ENCODE results near the gene MEGF6. TPM values are rescaled to one million over a fixed set of nuclear protein-coding genes. Genes with fewer than 3 reads are reported as not detected.

The MEGF6 gene
- total and polyA plus RNA-seq, 9 of the 15 experiments (the other 6 are each of a cell fraction or from before 2014, with no cell fraction given): 0.03 to 1.7 (median 0.24) TPM; not detected in 3

- Histone ChIP-seq H3K36me3 (ENCODE audit: control insufficient read depth, insufficient read depth, low read length) (no peaks in the 10 kb centered on the region), H3K4me1 (replicated peaks in 1 of 2; ENCODE audit: control insufficient read depth in 2 of 2, insufficient read depth in 2 of 2, low read length in 2 of 2) (peaks cover 0 to 58% of the 10 kb centered on the region in 2 experiments; a peak in 2 of 5 replicates), H4K20me1 (replicated peaks; ENCODE audit: control insufficient read depth, insufficient read depth, low read length) (peaks cover 21% of the 10 kb centered on the region), H3K27ac (ENCODE audit: extremely low read depth, low read depth, low read length) (no peak overlapping the region), H3K79me2 (ENCODE audit: control insufficient read depth, insufficient read depth, low read length) (no peaks in the 10 kb centered on the region), H3K4me2 (ENCODE audit: insufficient read depth, low read length) (no peak overlapping the region), H3K9me1 (ENCODE audit: control insufficient read depth, insufficient read depth, low read length) (no peaks in the 10 kb centered on the region), H3K9ac (ENCODE audit: insufficient read depth in 1 of 2, low read depth in 2 of 2, low read length in 2 of 2) (peak overlapping the region in 1 of 2 experiments; percentile 28; a peak in 2 of 4 replicates), H2AFZ (ENCODE audit: low read depth, low read length) (peak overlapping the region; percentile 43), H3K9me3 (replicated peaks; ENCODE audit: control insufficient read depth, insufficient read depth, low read depth, low read length) (no peaks in the 10 kb centered on the region), H3K4me3 (no peak overlapping the region), H3K27me3 (ENCODE audit: control insufficient read depth in 2 of 2, insufficient read depth in 2 of 2, low read length in 2 of 2) (peaks cover 32 to 83% of the 10 kb centered on the region in 2 experiments; a peak in 4 of 5 replicates)
- no TSS peak for BruUV-seq (replicated peaks)
- ChIA-PET POLR2A (interaction anchor here (0.6 kb wide), 2 partner anchors 249 to 1360 kb away, joined by 3 read pairs; no protein-coding TSS in a partner anchor), CTCF (ENCODE audit: low intra/inter-chr PET ratio) (no interaction called here)
- in situ Hi-C loops (cut with MboI) (no loop called here), intact Hi-C loops (cut with micrococcal nuclease) (no loop called here)
- WGBS (ENCODE audit: insufficient coverage, low coverage, missing lambda C conversion rate): 12% methylated on average over 25 of the region's 26 CpGs
- FAIRE-seq (no peak), ATAC-seq (peak; percentile 12; the same call in 1 of the 3 replicates), DNase-seq (ENCODE audit: extremely low read depth in 1 of 4, low spot score in 3 of 4) (peak in 2 of 4 experiments; percentile 44 to 50)
- TF ChIP-seq ATF2 (CRISPR knock-in tag; IDR thresholded peaks at IDR 0.05) (no peak), PHB2 (IDR thresholded peaks at IDR 0.05; ENCODE audit: low read depth) (no peak), BRF1 (IDR thresholded peaks at IDR 0.05; ENCODE audit: borderline replicate concordance, extremely low read depth, insufficient read length) (no peak), FOS (IDR thresholded peaks at IDR 0.05; ENCODE audit: extremely low read depth, insufficient read length) (no peak), ZNF431 (CRISPR knock-in tag; IDR thresholded peaks at IDR 0.05) (no peak), EHMT2 (IDR thresholded peaks at IDR 0.05) (no peak), XRCC4 (IDR thresholded peaks at IDR 0.05; ENCODE audit: extremely low read depth, insufficient read depth, insufficient read length) (no peak), NCOA2 (IDR thresholded peaks at IDR 0.05; ENCODE audit: partially characterized antibody in 2 of 2) (no peak), HNRNPK (IDR thresholded peaks at IDR 0.05; ENCODE audit: low read depth, low read length, poor library complexity, severe bottlenecking) (no peak), SMAD1 (IDR thresholded peaks at IDR 0.05; ENCODE audit: low read depth, low read length, partially characterized antibody) (no peak), BHLHE40 (IDR thresholded peaks at IDR 0.05; ENCODE audit: low read length) (peak; percentile 57), TSC22D4 (tag; IDR thresholded peaks at IDR 0.05) (no peak), HOMEZ (CRISPR knock-in tag; IDR thresholded peaks at IDR 0.05) (no peak), ZNF551 (CRISPR knock-in tag; IDR thresholded peaks at IDR 0.05) (no peak)
Measured at GRCh38 chr1:3598051-3598491, 13.2 kb downstream of the MEGF6 start.

Data from K562 (cell line).